Measurements from ENCODE around the gene TMLHE. TPM values are rescaled to one million over a fixed set of nuclear protein-coding genes. Genes with fewer than 3 reads are reported as not detected.

Gene TMLHE
- total RNA-seq, 1 experiment from 2014 or later = 36.4 TPM

- Histone ChIP-seq H3K4me3 (ENCODE audit: low read depth in 2 of 2, low read length in 2 of 2) (no peak overlapping the region), H3K27ac (ENCODE audit: low read length) (peak overlapping the region; percentile 96; the same call in 1 of the 2 replicates), H3K27me3 (ENCODE audit: control insufficient read depth, insufficient read depth, low read length) (no peaks in the 10 kb centered on the region), H3K9me3 (ENCODE audit: control insufficient read depth, insufficient read depth, low read depth, low read length) (0 out of 2 replicates have a peak, but pooled peaks cover 3% of the 10 kb centered on the region), H3K4me1 (ENCODE audit: control insufficient read depth, insufficient read depth, low read length) (peaks cover 5% of the 10 kb centered on the region), H3K36me3 (ENCODE audit: control insufficient read depth, insufficient read depth, low read length) (no peaks in the 10 kb centered on the region)
- ChIA-PET CTCF (no interaction called here), POLR2A (no interaction called here)
- intact Hi-C loops (cut with micrococcal nuclease; ENCODE audit: unreplicated experiment) = no loop called here
- BruUV-seq (replicated peaks) = no TSS peak
- no peak for TF ChIP-seq CTCF (IDR thresholded peaks at IDR 0.05)
- no peak for TF ChIP-seq SIN3A (IDR thresholded peaks at IDR 0.05; ENCODE audit: borderline replicate concordance, insufficient read depth, low read depth, low read length)
- TF ChIP-seq POLR2AphosphoS5 (IDR thresholded peaks at IDR 0.05; ENCODE audit: low read depth, low read length) = no peak
- TF ChIP-seq TCF7L2 (IDR thresholded peaks at IDR 0.05; ENCODE audit: low read depth, low read length) = no peak
- TF ChIP-seq REST (IDR thresholded peaks at IDR 0.05; ENCODE audit: insufficient read depth in 1 of 2, low read depth in 2 of 2, low read length in 1 of 2) = no peak
- ATAC-seq = no peak
- DNase-seq (ENCODE audit: low read depth, low spot score) = no peak
- in situ Hi-C loops (cut with HindIII; ENCODE audit: low pct_unique_long_range_greater_than_20kb, low sequenced_read_pairs) = no loop called here
Observed at GRCh38 chrX:155613927-155614559, 1.3 kb upstream of the TMLHE start.

GRCh38 chrX:155611302-155611701 lies 1.4 kb downstream of the TMLHE start:
- intact Hi-C loops (cut with micrococcal nuclease; ENCODE audit: unreplicated experiment) = no loop called here
- peak overlapping the region; percentile 96; the same call in 1 of the 2 replicates for H3K27ac ChIP-seq (ENCODE audit: low read length)
- TSS peak; percentile 49 for BruUV-seq (replicated peaks)

More at GRCh38 chrX:155611302-155611701, 1.4 kb downstream of the TMLHE start:
- Histone ChIP-seq H3K27me3 (ENCODE audit: control insufficient read depth, insufficient read depth, low read length) (no peaks in the 10 kb centered on the region), H3K36me3 (ENCODE audit: control insufficient read depth, insufficient read depth, low read length) (no peaks in the 10 kb centered on the region), H3K9me3 (ENCODE audit: control insufficient read depth, insufficient read depth, low read depth, low read length) (no peaks in the 10 kb centered on the region), H3K4me1 (ENCODE audit: control insufficient read depth, insufficient read depth, low read length) (peaks cover 5% of the 10 kb centered on the region), H3K4me3 (ENCODE audit: low read depth in 2 of 2, low read length in 2 of 2) (peak overlapping the region; percentile 86 to 94)
- TF ChIP-seq POLR2AphosphoS5 (IDR thresholded peaks at IDR 0.05; ENCODE audit: low read depth, low read length) = no peak
- no peak for TF ChIP-seq TCF7L2 (IDR thresholded peaks at IDR 0.05; ENCODE audit: low read depth, low read length)
- no peak for TF ChIP-seq REST (IDR thresholded peaks at IDR 0.05; ENCODE audit: insufficient read depth in 1 of 2, low read depth in 2 of 2, low read length in 1 of 2)
- ChIA-PET POLR2A (interaction anchor here (0.6 kb wide), 1 partner anchor 9 kb away, joined by 3 read pairs; no protein-coding TSS in a partner anchor), CTCF (no interaction called here)
- DNase-seq (ENCODE audit: low read depth, low spot score) (no peak), ATAC-seq (no peak)
- in situ Hi-C loops (cut with HindIII; ENCODE audit: low pct_unique_long_range_greater_than_20kb, low sequenced_read_pairs) = no loop called here

All from Panc1 (cell line).